Esophagus muscularis mucosa (tissue), 3 donors: ENCODE results near the gene NRSN2.

Experiments used
- POLR2A ChIP-seq: fragments of 450-650 bp; IDR thresholded peaks from one replicate; pipeline ENCODE4 v1.6.1; 2017; ENCODE audit warnings: antibody characterized with exemption, moderate library complexity, mild to moderate bottlenecking, low read depth
- TF ChIP-seq, protein P1 (sequence below), 3 experiments: fragments of 200-600 bp in 2 of 3; fragments of 450-650 bp in 1 of 3; sonication (generic) in 2 of 3; IDR thresholded peaks; one replicate each; pipeline ENCODE4 v1.5.1; 2017 to 2019; ENCODE audit warnings: antibody characterized with exemption in 3 of 3, mild to moderate bottlenecking in 2 of 3, moderate library complexity in 1 of 3

DNA sequence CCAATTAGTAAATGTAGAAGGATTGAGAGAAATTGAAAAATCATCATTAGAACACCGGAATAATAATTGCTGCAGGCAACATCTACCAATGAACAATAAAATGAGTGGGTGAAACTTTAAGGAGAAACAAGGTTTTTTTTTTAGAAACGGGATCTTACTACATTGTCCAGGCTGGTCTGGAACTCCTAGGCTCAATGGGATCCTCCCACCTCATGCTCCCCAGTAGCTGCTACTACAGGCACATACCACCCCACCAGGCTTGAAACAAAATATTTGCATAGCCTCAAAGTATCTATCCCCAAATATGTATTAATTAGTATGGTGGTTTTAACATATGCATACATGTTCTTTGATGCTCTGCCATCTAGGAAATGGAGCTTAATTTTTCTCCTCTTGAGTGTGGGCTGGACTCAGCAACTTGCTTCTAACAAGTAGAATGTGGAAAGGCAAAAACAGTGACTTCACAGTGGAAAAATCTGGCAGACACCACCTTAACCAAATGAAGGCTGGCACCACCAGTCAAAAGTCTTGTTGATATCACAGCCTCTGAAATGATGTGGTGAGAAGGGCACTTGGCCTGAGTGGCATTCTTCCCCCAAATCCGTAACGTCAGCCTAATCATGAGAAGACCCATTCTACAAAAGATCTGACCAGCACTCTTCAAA, 12.1 kb downstream of the NRSN2 start:
- TF ChIP-seq, protein P1, sequence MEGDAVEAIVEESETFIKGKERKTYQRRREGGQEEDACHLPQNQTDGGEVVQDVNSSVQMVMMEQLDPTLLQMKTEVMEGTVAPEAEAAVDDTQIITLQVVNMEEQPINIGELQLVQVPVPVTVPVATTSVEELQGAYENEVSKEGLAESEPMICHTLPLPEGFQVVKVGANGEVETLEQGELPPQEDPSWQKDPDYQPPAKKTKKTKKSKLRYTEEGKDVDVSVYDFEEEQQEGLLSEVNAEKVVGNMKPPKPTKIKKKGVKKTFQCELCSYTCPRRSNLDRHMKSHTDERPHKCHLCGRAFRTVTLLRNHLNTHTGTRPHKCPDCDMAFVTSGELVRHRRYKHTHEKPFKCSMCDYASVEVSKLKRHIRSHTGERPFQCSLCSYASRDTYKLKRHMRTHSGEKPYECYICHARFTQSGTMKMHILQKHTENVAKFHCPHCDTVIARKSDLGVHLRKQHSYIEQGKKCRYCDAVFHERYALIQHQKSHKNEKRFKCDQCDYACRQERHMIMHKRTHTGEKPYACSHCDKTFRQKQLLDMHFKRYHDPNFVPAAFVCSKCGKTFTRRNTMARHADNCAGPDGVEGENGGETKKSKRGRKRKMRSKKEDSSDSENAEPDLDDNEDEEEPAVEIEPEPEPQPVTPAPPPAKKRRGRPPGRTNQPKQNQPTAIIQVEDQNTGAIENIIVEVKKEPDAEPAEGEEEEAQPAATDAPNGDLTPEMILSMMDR (IDR thresholded peaks at IDR 0.05), result no peak
- TF ChIP-seq POLR2A, result no peak
